ENCODE results near the gene C16orf96.

C16orf96 gene

DNA sequence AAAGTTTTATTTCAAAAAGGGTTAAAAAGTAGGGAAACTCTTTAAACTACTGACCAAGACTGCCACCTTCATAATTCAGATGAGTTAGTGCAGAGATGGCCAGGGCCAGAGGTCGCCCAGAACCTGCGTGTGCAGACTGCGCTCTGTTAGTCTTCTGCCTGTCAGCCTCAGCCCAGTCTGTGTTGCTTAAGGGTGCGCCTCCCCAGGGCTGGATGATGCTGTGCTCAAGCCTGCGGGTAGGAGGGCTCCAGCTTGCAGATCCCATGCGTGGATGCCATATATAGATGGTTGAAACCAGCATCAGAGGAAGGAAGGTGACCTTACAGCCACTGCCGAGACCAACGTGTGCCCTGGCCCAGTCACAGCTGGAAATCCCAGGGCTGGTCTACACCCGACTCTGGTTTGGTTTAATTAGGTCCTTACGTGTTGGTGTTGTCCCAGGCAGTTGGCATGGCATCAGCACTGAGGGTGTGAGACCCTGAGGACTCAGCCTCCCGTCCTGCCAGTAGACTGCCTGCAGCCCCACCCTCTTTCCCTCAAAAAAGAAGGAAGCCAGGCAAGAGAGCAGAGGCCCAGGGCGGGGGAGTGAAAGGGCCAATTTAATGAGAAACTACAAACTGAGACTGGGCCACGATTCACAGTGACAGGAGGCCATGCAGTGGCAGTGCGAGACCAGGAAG lies 45.3 kb upstream of the C16orf96 start:
- in situ Hi-C loops (cut with MboI; ENCODE audit: low sequenced_read_pairs, unreplicated experiment): no loop called here
- TF ChIP-seq, protein P1, sequence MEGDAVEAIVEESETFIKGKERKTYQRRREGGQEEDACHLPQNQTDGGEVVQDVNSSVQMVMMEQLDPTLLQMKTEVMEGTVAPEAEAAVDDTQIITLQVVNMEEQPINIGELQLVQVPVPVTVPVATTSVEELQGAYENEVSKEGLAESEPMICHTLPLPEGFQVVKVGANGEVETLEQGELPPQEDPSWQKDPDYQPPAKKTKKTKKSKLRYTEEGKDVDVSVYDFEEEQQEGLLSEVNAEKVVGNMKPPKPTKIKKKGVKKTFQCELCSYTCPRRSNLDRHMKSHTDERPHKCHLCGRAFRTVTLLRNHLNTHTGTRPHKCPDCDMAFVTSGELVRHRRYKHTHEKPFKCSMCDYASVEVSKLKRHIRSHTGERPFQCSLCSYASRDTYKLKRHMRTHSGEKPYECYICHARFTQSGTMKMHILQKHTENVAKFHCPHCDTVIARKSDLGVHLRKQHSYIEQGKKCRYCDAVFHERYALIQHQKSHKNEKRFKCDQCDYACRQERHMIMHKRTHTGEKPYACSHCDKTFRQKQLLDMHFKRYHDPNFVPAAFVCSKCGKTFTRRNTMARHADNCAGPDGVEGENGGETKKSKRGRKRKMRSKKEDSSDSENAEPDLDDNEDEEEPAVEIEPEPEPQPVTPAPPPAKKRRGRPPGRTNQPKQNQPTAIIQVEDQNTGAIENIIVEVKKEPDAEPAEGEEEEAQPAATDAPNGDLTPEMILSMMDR (IDR thresholded peaks at IDR 0.05; ENCODE audit: borderline replicate concordance, control extremely low read depth, extremely low read depth, insufficient read depth, missing control alignments): no peak
- DNase-seq (ENCODE audit: low spot score): no peak

DNA sequence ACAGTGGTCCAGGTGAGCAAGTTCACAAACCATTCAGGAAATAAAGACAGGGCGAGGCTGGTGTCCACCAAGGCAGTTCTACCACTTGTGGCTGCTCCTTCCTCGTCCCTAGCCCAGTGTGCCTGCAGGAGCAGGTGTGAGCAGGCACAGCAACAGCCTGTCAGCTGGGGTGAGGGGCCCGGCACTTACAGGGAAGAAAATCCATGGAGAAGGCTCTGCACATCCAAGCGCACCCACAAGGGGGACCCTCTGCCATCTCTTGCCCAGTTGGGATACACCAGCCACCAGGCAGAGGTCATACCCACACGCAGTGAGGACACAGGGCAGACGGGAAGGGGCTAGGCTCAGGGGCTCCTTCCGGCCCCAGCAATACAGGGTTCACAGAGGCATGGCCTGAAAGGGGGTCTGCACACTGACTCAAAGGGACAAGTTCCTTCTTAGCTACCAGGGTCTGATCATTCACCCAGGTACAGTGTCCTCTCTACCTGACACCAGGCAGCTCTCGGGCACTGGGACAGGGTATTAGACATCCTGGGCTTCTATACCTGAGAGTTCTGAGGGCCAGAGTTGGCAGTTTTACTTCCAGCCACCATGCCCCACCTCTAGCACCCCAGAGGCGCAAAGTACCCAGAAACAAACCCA lies 44.6 kb upstream of the C16orf96 start:
- TF ChIP-seq, protein P1 (IDR thresholded peaks at IDR 0.05; ENCODE audit: borderline replicate concordance, control extremely low read depth, extremely low read depth, insufficient read depth, missing control alignments): no peak
- in situ Hi-C loops (cut with MboI; ENCODE audit: low sequenced_read_pairs, unreplicated experiment): no loop called here
- no peak for DNase-seq (ENCODE audit: low spot score)

DNA sequence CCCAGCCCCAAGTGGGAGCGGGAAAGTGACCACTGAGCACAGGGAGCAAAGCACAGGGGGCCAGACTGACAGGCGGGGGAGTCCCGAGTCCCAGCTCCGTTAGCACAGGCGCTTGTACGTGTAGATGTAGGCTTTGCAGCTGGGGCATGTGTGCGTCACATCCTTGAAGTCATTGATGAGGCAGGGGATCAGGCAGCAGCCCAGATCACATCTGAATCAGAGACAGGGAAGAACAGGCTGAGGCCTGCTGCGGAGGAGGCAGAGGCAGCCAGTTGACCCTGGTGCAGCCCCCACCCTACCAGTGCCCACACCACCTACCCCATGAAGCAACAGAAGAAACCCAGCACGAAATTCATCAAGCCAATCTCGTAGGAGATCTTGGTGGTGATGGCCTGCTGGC lies 43.7 kb upstream of the C16orf96 start:
- in situ Hi-C loops (cut with MboI; ENCODE audit: low sequenced_read_pairs, unreplicated experiment): no loop called here
- DNase-seq (ENCODE audit: low spot score): no peak
- TF ChIP-seq, protein P1 (IDR thresholded peaks at IDR 0.05; ENCODE audit: borderline replicate concordance, control extremely low read depth, extremely low read depth, insufficient read depth, missing control alignments): no peak

DNA sequence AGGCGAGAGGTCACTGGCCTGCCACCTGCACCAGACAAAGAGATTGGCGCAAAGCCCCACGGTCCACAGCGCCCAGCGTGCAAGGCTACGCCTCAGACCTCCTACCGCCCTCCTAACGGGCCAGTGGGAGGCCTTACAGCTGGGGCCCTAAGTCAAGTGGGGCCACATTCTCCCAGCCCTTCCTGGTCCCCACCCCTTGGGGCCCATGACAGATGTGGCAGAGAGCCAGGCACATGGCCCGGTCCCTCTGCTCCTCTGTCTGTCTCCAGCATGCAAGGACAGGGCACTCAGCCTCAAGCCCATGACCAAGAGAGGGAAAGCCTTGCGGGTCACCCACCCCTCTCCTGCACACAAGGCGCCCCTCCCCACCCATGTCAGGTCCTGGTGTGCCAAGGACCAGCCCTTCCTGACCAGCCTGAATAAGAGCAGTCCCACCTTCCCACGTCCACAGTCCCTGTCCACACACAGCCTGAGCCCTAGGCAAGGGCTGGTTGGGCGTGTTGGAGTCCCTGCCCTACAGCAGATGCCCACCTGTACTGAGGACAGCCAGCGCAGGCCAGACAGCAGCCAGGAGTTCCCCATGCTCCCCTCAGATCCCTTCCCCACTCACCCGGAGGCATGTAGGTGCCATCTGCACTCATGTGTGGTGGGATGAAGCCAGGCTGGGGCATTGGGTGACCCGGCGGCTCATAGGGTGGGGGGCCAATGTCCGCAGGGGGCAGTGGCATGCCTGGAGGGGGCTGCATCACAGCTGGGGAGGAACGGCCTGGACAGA lies 42.9 kb upstream of the C16orf96 start:
- in situ Hi-C loops (cut with MboI; ENCODE audit: low sequenced_read_pairs, unreplicated experiment): no loop called here
- no peak for DNase-seq (ENCODE audit: low spot score)
- TF ChIP-seq, protein P1 (IDR thresholded peaks at IDR 0.05; ENCODE audit: borderline replicate concordance, control extremely low read depth, extremely low read depth, insufficient read depth, missing control alignments): no peak

DNA sequence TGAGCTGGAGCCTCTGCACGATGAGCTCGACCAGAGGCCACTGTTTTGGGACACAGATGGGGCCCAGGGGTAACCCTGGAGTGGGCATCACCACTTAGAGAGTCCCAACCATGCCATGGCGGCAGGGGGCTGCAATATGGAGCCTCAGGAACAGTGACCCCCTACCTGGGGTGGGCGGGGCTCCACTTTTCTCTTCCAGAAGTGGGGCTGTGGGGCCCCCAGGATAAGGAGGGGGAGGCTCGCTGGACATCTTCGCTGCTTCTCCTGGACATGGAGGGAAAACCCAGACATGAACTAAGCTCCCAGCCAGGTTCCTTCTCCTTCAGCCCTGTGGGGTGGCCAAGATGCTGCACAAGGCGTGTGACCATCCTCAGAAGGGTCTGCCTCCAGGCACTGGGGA lies 42.3 kb upstream of the C16orf96 start:
- TF ChIP-seq, protein P1 (IDR thresholded peaks at IDR 0.05; ENCODE audit: borderline replicate concordance, control extremely low read depth, extremely low read depth, insufficient read depth, missing control alignments): no peak
- in situ Hi-C loops (cut with MboI; ENCODE audit: low sequenced_read_pairs, unreplicated experiment): no loop called here
- DNase-seq (ENCODE audit: low spot score): no peak

DNA sequence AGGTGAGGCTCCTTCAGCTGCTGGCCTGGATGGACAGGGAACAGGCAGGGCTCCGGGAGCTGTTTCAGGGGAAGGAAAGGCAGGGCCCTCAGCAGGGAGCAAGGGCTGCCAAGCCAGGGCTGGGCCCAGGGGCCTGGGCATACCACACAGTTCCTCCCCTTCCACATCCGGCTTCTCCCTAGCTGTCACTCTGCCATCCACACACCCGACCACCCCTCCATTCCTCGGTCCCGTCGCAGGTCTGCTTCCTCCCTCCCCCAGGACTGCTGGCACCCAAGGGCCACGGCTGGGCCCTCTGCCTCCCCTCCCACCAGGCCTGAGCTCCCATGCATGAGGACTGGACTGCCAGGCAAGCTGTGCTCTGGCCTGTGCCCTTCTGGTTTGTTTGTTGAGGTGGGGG lies 41.5 kb upstream of the C16orf96 start:
- in situ Hi-C loops (cut with MboI; ENCODE audit: low sequenced_read_pairs, unreplicated experiment): no loop called here
- TF ChIP-seq, protein P1 (IDR thresholded peaks at IDR 0.05; ENCODE audit: borderline replicate concordance, control extremely low read depth, extremely low read depth, insufficient read depth, missing control alignments): no peak
- no peak for DNase-seq (ENCODE audit: low spot score)

All from GM13976 (cell line).